ENCODE results near the gene CASZ1. TPM values are rescaled to one million over a fixed set of nuclear protein-coding genes. Genes with fewer than 3 reads are reported as not detected.

The CASZ1 gene
- total RNA-seq, 2 experiments from 2014 or later: 2.9 to 4.1 TPM

DNA sequence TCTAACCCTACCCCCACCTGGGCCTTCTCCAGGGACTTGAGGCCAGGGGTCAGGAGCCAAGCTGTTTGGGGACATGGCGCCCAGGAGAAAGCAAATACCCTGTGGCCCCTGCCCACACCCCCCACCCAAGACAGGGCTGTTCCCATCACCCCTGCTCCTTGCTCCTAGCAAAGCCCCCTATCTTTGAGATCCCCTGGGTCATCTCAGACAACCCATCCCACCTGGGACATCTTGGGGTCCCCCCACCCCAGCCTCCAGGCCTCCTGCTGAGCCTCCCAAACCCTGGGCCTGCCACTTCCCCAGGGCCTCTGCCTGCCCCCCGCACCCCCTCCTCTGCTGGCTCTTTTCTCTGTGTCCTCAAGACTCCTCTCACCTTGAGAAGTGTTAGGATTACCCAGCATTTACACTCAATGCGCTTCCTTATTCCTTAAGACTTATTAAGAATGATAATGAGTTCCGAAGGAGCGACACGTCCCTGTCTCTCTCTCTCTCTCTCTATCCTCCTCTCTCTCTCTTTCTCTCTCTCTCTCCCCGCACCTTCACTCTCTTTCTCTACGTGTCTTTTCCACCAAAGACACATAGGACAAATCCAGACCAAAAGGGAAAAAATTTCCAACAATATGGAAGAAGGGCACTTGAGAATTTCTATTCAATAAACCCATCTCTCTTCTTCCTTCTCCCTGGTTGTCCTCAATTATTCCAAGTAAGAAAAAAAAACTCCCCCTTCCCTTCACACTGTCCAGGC, 7.2 kb downstream of the CASZ1 start:
- DNase-seq (no peak), ATAC-seq (no peak)
- ChIA-PET POLR2A (no interaction called here), CTCF (no interaction called here)
- Mint-ChIP-seq H3K36me3 (ENCODE audit: low read depth) (no peaks in the 10 kb centered on the region), H3K4me3 (no peak overlapping the region), H3K27me3 (peaks cover 32% of the 10 kb centered on the region), H3K4me1 (ENCODE audit: low read depth) (peaks cover 7% of the 10 kb centered on the region), H3K9me3 (no peaks in the 10 kb centered on the region), H3K27ac (no peak overlapping the region)
- intact Hi-C loops (cut with micrococcal nuclease): no loop called here
- TF ChIP-seq, protein P1, sequence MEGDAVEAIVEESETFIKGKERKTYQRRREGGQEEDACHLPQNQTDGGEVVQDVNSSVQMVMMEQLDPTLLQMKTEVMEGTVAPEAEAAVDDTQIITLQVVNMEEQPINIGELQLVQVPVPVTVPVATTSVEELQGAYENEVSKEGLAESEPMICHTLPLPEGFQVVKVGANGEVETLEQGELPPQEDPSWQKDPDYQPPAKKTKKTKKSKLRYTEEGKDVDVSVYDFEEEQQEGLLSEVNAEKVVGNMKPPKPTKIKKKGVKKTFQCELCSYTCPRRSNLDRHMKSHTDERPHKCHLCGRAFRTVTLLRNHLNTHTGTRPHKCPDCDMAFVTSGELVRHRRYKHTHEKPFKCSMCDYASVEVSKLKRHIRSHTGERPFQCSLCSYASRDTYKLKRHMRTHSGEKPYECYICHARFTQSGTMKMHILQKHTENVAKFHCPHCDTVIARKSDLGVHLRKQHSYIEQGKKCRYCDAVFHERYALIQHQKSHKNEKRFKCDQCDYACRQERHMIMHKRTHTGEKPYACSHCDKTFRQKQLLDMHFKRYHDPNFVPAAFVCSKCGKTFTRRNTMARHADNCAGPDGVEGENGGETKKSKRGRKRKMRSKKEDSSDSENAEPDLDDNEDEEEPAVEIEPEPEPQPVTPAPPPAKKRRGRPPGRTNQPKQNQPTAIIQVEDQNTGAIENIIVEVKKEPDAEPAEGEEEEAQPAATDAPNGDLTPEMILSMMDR (IDR thresholded peaks at IDR 0.05): no peak

DNA sequence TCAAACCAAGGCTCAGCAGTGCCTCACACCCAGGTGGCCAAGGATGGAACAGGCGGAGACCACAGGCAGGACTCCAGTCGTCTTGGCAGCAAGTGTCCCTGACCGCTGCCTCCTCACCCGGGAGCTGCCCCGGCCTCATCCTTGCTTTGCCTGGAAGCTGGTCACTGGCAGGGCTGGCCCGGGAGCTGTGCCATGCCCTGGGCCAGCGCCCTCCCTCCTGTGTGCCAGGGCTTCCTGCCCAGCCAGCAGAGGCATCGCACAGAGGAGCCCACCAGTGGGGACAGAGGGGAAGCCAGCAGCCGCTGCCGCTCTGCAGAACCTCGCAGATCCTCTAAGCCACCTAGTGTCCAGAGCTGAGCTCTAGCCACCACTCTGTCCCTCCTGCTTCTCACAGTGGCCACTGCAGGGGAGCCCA, 7.8 kb downstream of the CASZ1 start:
- Mint-ChIP-seq H3K4me1 (ENCODE audit: low read depth) (peaks cover 4% of the 10 kb centered on the region), H3K4me3 (no peak overlapping the region), H3K27me3 (peaks cover 32% of the 10 kb centered on the region), H3K36me3 (ENCODE audit: low read depth) (no peaks in the 10 kb centered on the region), H3K9me3 (no peaks in the 10 kb centered on the region), H3K27ac (no peak overlapping the region)
- ChIA-PET CTCF (no interaction called here), POLR2A (no interaction called here)
- no peak for DNase-seq
- ATAC-seq: no peak
- TF ChIP-seq, protein P1 (IDR thresholded peaks at IDR 0.05): no peak
- intact Hi-C loops (cut with micrococcal nuclease): no loop called here

DNA sequence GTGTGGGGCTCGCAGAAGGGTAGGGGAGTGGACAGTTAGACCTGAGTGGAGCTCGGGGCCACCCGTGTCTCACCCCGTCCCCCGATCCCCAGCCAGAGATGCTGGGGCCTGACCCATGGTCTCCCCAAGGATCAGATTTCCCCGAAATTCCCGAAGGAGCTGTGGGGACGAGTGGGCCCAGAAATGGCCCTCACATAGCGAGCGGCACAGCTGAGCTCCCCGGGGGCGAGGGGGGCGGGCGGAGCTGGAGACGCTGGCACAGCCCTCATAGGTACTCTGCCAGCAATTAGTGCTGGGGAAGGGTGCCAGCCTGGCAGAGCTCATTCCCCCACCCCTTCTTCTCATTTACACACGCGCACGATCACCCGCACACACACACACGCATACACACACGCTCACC, 9.2 kb downstream of the CASZ1 start:
- H3K36me3 Mint-ChIP-seq (ENCODE audit: low read depth): no peaks in the 10 kb centered on the region
- no peak for ATAC-seq
- DNase-seq: no peak
- no peaks in the 10 kb centered on the region for H3K9me3 Mint-ChIP-seq
- intact Hi-C loops (cut with micrococcal nuclease): no loop called here
- no peak overlapping the region for H3K4me3 Mint-ChIP-seq
- H3K4me1 Mint-ChIP-seq (ENCODE audit: low read depth): no peaks in the 10 kb centered on the region
- H3K27me3 Mint-ChIP-seq: peaks cover 22% of the 10 kb centered on the region
- ChIA-PET CTCF (no interaction called here), POLR2A (interaction anchor here (0.6 kb wide), 1 partner anchor 119 kb away, joined by 3 read pairs; no protein-coding TSS in a partner anchor)
- no peak overlapping the region for H3K27ac Mint-ChIP-seq
- TF ChIP-seq, protein P1 (IDR thresholded peaks at IDR 0.05): no peak

DNA sequence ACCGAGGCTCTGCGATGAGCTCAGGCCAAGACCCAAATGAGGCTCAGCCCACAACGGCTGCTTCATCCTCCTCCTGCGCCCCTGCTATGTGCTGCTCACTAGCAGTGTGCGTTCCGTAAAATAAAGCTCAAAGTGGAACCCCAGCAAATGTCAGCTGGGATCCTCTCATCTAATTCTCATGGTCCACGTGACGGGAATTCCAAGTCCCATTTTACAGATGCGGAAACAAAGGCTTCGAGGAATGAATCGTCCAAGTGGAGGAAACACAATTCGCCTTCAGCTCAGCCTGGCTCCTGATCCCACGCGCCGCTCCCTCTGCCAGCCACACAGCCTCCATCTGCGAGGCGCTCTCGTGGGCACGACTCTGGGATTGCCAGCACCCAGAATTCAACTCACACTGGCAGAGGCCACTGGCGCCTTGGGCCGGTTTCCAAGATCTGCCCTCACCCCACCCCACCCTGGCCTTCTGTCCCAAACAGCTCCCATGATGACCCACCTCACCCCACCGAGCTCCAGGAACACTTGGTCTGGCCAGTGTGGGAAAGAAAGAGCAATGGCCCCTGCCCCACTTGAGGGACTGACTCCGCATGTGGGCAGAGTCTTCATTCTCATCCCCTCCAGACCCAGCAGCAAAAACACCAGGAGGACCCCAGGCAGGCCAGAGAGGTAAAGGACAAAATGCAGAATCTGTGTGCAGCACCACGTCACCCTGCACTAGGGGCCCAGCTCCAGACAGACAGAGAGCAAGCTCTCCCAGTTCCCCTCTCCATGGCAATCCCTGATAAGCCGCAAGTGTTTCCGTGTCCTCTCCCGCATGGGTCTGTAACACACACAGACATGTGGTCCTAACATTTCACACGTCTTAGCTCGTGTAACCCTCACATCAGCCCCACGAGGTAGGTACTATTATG, 10.5 kb downstream of the CASZ1 start:
- ChIA-PET POLR2A (interaction anchor here (0.6 kb wide), 1 partner anchor 26 kb away, joined by 3 read pairs; no protein-coding TSS in a partner anchor), CTCF (interaction anchor here (1.2 kb wide), 1 partner anchor 81 kb away, joined by 3 read pairs; no protein-coding TSS in a partner anchor)
- no peak for DNase-seq
- H3K4me1 Mint-ChIP-seq (ENCODE audit: low read depth): no peaks in the 10 kb centered on the region
- no peak overlapping the region for H3K27ac Mint-ChIP-seq
- TF ChIP-seq, protein P1 (IDR thresholded peaks at IDR 0.05): no peak
- no peaks in the 10 kb centered on the region for H3K9me3 Mint-ChIP-seq
- ATAC-seq: no peak
- H3K27me3 Mint-ChIP-seq: peaks cover 21% of the 10 kb centered on the region
- intact Hi-C loops (cut with micrococcal nuclease): no loop called here
- H3K4me3 Mint-ChIP-seq: no peak overlapping the region
- no peaks in the 10 kb centered on the region for H3K36me3 Mint-ChIP-seq (ENCODE audit: low read depth)
